ENCODE results near the gene GDF9. TPM values are rescaled to one million over a fixed set of nuclear protein-coding genes. Genes with fewer than 3 reads are reported as not detected.
A peak's percentile ranks its signal among the peaks of the same experiment; 100 is the strongest.

The GDF9 gene
- total RNA-seq, 2 donors from 2014 or later: 0.70 to 0.94 TPM

GRCh38 chr5:132827943-132828673, 38.2 kb downstream of the GDF9 start:
- no peak overlapping the region for H3K27ac Mint-ChIP-seq
- DNase-seq (no peak), ATAC-seq (no peak)
- no peak overlapping the region for H3K4me3 Mint-ChIP-seq
- H3K36me3 Mint-ChIP-seq (ENCODE audit: low read depth): peaks cover 4% of the 10 kb centered on the region
- peaks cover 16% of the 10 kb centered on the region for H3K4me1 Mint-ChIP-seq
- H3K9me3 ChIP-seq (ENCODE audit: control insufficient read depth, low read length, poor library complexity, severe bottlenecking): no peaks in the 10 kb centered on the region
- peaks cover 54% of the 10 kb centered on the region for H3K27me3 Mint-ChIP-seq

GRCh38 chr5:132826424-132827082, 39.7 kb downstream of the GDF9 start:
- peaks cover 4% of the 10 kb centered on the region for H3K36me3 Mint-ChIP-seq (ENCODE audit: low read depth)
- peaks cover 47% of the 10 kb centered on the region for H3K27me3 Mint-ChIP-seq
- DNase-seq (no peak), ATAC-seq (no peak)
- H3K27ac Mint-ChIP-seq: peak overlapping the region; percentile 6
- H3K4me1 Mint-ChIP-seq: peaks cover 16% of the 10 kb centered on the region
- H3K9me3 ChIP-seq (ENCODE audit: control insufficient read depth, low read length, poor library complexity, severe bottlenecking): no peaks in the 10 kb centered on the region
- H3K4me3 Mint-ChIP-seq: peak overlapping the region; percentile 66

GRCh38 chr5:132825834-132826391, 40.4 kb downstream of the GDF9 start:
- H3K36me3 Mint-ChIP-seq (ENCODE audit: low read depth): peaks cover 4% of the 10 kb centered on the region
- peaks cover 10% of the 10 kb centered on the region for H3K4me1 Mint-ChIP-seq
- DNase-seq (no peak), ATAC-seq (peak; percentile 40)
- H3K27me3 Mint-ChIP-seq: peaks cover 40% of the 10 kb centered on the region
- no peak overlapping the region for H3K27ac Mint-ChIP-seq
- H3K4me3 Mint-ChIP-seq: peak overlapping the region; percentile 47
- no peaks in the 10 kb centered on the region for H3K9me3 ChIP-seq (ENCODE audit: control insufficient read depth, low read length, poor library complexity, severe bottlenecking)

- no peaks in the 10 kb centered on the region for H3K9me3 ChIP-seq (ENCODE audit: control insufficient read depth, low read length, poor library complexity, severe bottlenecking)
- no peak for DNase-seq
- Mint-ChIP-seq H3K27me3 (peaks cover 43% of the 10 kb centered on the region), H3K4me3 (peak overlapping the region; percentile 39), H3K4me1 (peaks cover 11% of the 10 kb centered on the region), H3K36me3 (ENCODE audit: low read depth) (peaks cover 4% of the 10 kb centered on the region), H3K27ac (no peak overlapping the region)
- ATAC-seq: peak; percentile 6
Measured at GRCh38 chr5:132825033-132825833, 41.0 kb downstream of the GDF9 start.

- ATAC-seq (no peak), DNase-seq (no peak)
- Mint-ChIP-seq H3K36me3 (ENCODE audit: low read depth) (peaks cover 4% of the 10 kb centered on the region), H3K27me3 (peaks cover 44% of the 10 kb centered on the region), H3K27ac (no peak overlapping the region), H3K4me3 (peak overlapping the region; percentile 68), H3K4me1 (peaks cover 14% of the 10 kb centered on the region)
- no peaks in the 10 kb centered on the region for H3K9me3 ChIP-seq (ENCODE audit: control insufficient read depth, low read length, poor library complexity, severe bottlenecking)
Measured at GRCh38 chr5:132824426-132824825, 41.8 kb downstream of the GDF9 start.

- Mint-ChIP-seq H3K27ac (no peak overlapping the region), H3K4me3 (no peak overlapping the region), H3K4me1 (peaks cover 10% of the 10 kb centered on the region), H3K27me3 (peaks cover 45% of the 10 kb centered on the region), H3K36me3 (ENCODE audit: low read depth) (peaks cover 4% of the 10 kb centered on the region)
- H3K9me3 ChIP-seq (ENCODE audit: control insufficient read depth, low read length, poor library complexity, severe bottlenecking): no peaks in the 10 kb centered on the region
- DNase-seq (no peak), ATAC-seq (no peak)
Measured at GRCh38 chr5:132823481-132824050, 42.7 kb downstream of the GDF9 start.

- DNase-seq: no peak
- H3K4me3 Mint-ChIP-seq: no peak overlapping the region
Measured at GRCh38 chr5:132822650-132823480, 43.4 kb downstream of the GDF9 start.

GRCh38 chr5:132821791-132822190, 44.5 kb downstream of the GDF9 start:
- no peaks in the 10 kb centered on the region for H3K9me3 ChIP-seq (ENCODE audit: control insufficient read depth, low read length, poor library complexity, severe bottlenecking)
- H3K4me1 Mint-ChIP-seq: peaks cover 10% of the 10 kb centered on the region
- H3K27me3 Mint-ChIP-seq: peaks cover 33% of the 10 kb centered on the region
- H3K27ac Mint-ChIP-seq: no peak overlapping the region
- H3K4me3 Mint-ChIP-seq: no peak overlapping the region
- no peaks in the 10 kb centered on the region for H3K36me3 Mint-ChIP-seq (ENCODE audit: low read depth)
- ATAC-seq (no peak), DNase-seq (no peak)

More at GRCh38 chr5:132822650-132823480, 43.4 kb downstream of the GDF9 start:
- no peak overlapping the region for H3K27ac Mint-ChIP-seq
- peaks cover 10% of the 10 kb centered on the region for H3K4me1 Mint-ChIP-seq
- no peaks in the 10 kb centered on the region for H3K9me3 ChIP-seq (ENCODE audit: control insufficient read depth, low read length, poor library complexity, severe bottlenecking)
- no peak for ATAC-seq
- peaks cover 44% of the 10 kb centered on the region for H3K27me3 Mint-ChIP-seq
- H3K36me3 Mint-ChIP-seq (ENCODE audit: low read depth): peaks cover 4% of the 10 kb centered on the region

GRCh38 chr5:132821350-132821749, 44.9 kb downstream of the GDF9 start:
- no peak overlapping the region for H3K27ac Mint-ChIP-seq
- ATAC-seq (no peak), DNase-seq (no peak)
- peaks cover 29% of the 10 kb centered on the region for H3K27me3 Mint-ChIP-seq
- H3K9me3 ChIP-seq (ENCODE audit: control insufficient read depth, low read length, poor library complexity, severe bottlenecking): no peaks in the 10 kb centered on the region
- H3K4me3 Mint-ChIP-seq: no peak overlapping the region
- peaks cover 10% of the 10 kb centered on the region for H3K4me1 Mint-ChIP-seq
- no peaks in the 10 kb centered on the region for H3K36me3 Mint-ChIP-seq (ENCODE audit: low read depth)

- peaks cover 6% of the 10 kb centered on the region for H3K4me1 Mint-ChIP-seq
- H3K9me3 ChIP-seq (ENCODE audit: control insufficient read depth, low read length, poor library complexity, severe bottlenecking): no peaks in the 10 kb centered on the region
- H3K27ac Mint-ChIP-seq: no peak overlapping the region
- DNase-seq (peak; percentile 69 to 88 (median 75)), ATAC-seq (peak; percentile 91)
- peaks cover 23% of the 10 kb centered on the region for H3K27me3 Mint-ChIP-seq
- no peaks in the 10 kb centered on the region for H3K36me3 Mint-ChIP-seq (ENCODE audit: low read depth)
- H3K4me3 Mint-ChIP-seq: peak overlapping the region; percentile 5
Measured at GRCh38 chr5:132820162-132820754, 46.0 kb downstream of the GDF9 start.

GRCh38 chr5:132819468-132819867, 46.8 kb downstream of the GDF9 start:
- no peaks in the 10 kb centered on the region for H3K36me3 Mint-ChIP-seq (ENCODE audit: low read depth)
- DNase-seq: no peak
- no peak overlapping the region for H3K27ac Mint-ChIP-seq
- H3K27me3 Mint-ChIP-seq: peaks cover 23% of the 10 kb centered on the region
- no peaks in the 10 kb centered on the region for H3K9me3 ChIP-seq (ENCODE audit: control insufficient read depth, low read length, poor library complexity, severe bottlenecking)
- ATAC-seq: no peak
- H3K4me3 Mint-ChIP-seq: peak overlapping the region; percentile 66
- peaks cover 4% of the 10 kb centered on the region for H3K4me1 Mint-ChIP-seq

- Mint-ChIP-seq H3K4me3 (no peak overlapping the region), H3K27ac (no peak overlapping the region), H3K36me3 (ENCODE audit: low read depth) (peaks cover 2% of the 10 kb centered on the region), H3K27me3 (peaks cover 26% of the 10 kb centered on the region), H3K4me1 (peaks cover 12% of the 10 kb centered on the region)
- ATAC-seq: no peak
- no peaks in the 10 kb centered on the region for H3K9me3 ChIP-seq (ENCODE audit: control insufficient read depth, low read length, poor library complexity, severe bottlenecking)
- DNase-seq: no peak
Measured at GRCh38 chr5:132817011-132817410, 49.3 kb downstream of the GDF9 start.
